ENCODE measurements around the gene DAPP1. TPM values are rescaled to one million over a fixed set of nuclear protein-coding genes. Genes with fewer than 3 reads are reported as not detected.

DAPP1 gene
- total and polyA plus RNA-seq, 2 of the 8 experiments (the other 6 are each of a cell fraction or from before 2014, with no cell fraction given), result not detected

- Histone ChIP-seq H3K79me2 (ENCODE audit: control insufficient read depth in 1 of 2, insufficient read depth in 2 of 2, low read length in 2 of 2) (no peaks in the 10 kb centered on the region), H4K20me1 (replicated peaks in 1 of 2; ENCODE audit: control insufficient read depth in 1 of 2, insufficient read depth in 2 of 2, low read length in 2 of 2) (no peaks in the 10 kb centered on the region), H2AK5ac (ENCODE audit: low read depth, low read length) (no peak overlapping the region), H2AFZ (ENCODE audit: low read length) (no peak overlapping the region), H3K4me1 (replicated peaks in 1 of 4; ENCODE audit: control insufficient read depth in 3 of 4, insufficient read depth in 4 of 4, low read length in 3 of 4) (peaks cover 0 to 3% (median 1%) of the 10 kb centered on the region in 4 experiments; a peak in 1 of 7 replicates), H3K79me1 (ENCODE audit: low read depth, low read length) (no peaks in the 10 kb centered on the region), H2BK15ac (ENCODE audit: low read length) (no peak overlapping the region), H3K27ac (ENCODE audit: low read depth, low read length) (no peak overlapping the region), H3K4ac (replicated peaks; ENCODE audit: insufficient read length, low read depth, low read length) (no peak overlapping the region), H3K14ac (ENCODE audit: insufficient read length) (no peak overlapping the region), H2BK5ac (ENCODE audit: low read depth, low read length) (no peak overlapping the region), H3K27me3 (replicated peaks in 1 of 4; ENCODE audit: control insufficient read depth in 3 of 4, extremely low read depth in 1 of 4, insufficient read depth in 3 of 4, low read length in 3 of 4) (no peaks in the 10 kb centered on the region), H4K8ac (ENCODE audit: extremely low read depth, insufficient read depth, low read length) (no peak overlapping the region), H2BK120ac (replicated peaks; ENCODE audit: low read depth, low read length) (no peak overlapping the region), H4K91ac (replicated peaks; ENCODE audit: insufficient read length, low read length) (no peak overlapping the region), H2BK20ac (ENCODE audit: low read length) (no peak overlapping the region), H3K56ac (replicated peaks; ENCODE audit: insufficient read length, low read depth, low read length) (no peak overlapping the region), H2BK12ac (ENCODE audit: low read depth, low read length) (no peak overlapping the region), H3K9me3 (ENCODE audit: insufficient read depth in 2 of 2, low read depth in 1 of 2, low read length in 1 of 2) (no peaks in the 10 kb centered on the region), H3K9ac (replicated peaks in 1 of 4; ENCODE audit: extremely low read depth in 1 of 4, low read depth in 3 of 4, low read length in 3 of 4) (no peak overlapping the region), H3K36me3 (ENCODE audit: control insufficient read depth in 2 of 4, insufficient read depth in 4 of 4, low read length in 3 of 4) (no peaks in the 10 kb centered on the region), H3K23me2 (ENCODE audit: low read depth, low read length) (no peaks in the 10 kb centered on the region), H3K4me2 (ENCODE audit: insufficient read depth in 1 of 2, low read depth in 2 of 2, low read length in 2 of 2) (no peak overlapping the region), H3K18ac (ENCODE audit: extremely low read depth, low read length) (no peak overlapping the region), H3K4me3 (ENCODE audit: extremely low read depth in 1 of 4, insufficient read depth in 2 of 4, low read depth in 3 of 4, low read length in 4 of 4) (no peak overlapping the region), H3K23ac (ENCODE audit: insufficient read length) (no peak overlapping the region), H4K5ac (ENCODE audit: insufficient read length, low read depth, low read length) (no peak overlapping the region)
- FAIRE-seq (no peak), DNase-seq (ENCODE audit: low read depth in 1 of 2, low spot score in 2 of 2) (no peak)
- no peak for TF ChIP-seq RBBP5 (IDR thresholded peaks at IDR 0.05; ENCODE audit: borderline replicate concordance, low read depth, low read length)
- no peak for TF ChIP-seq TCF12 (IDR thresholded peaks at IDR 0.05; ENCODE audit: low read depth, low read length)
- TF ChIP-seq HDAC2 (IDR thresholded peaks at IDR 0.05; ENCODE audit: borderline replicate concordance in 1 of 2, low read depth in 2 of 2, low read length in 2 of 2), result no peak
- no peak for TF ChIP-seq NRF1 (IDR thresholded peaks at IDR 0.05; ENCODE audit: low read depth, low read length)
- WGBS, 2 experiments (ENCODE audit: extremely low coverage in 1 of 2, insufficient coverage in 1 of 2, insufficient read length in 1 of 2, insufficient replicate concordance in 2 of 2, low coverage in 1 of 2, low lambda C conversion rate in 2 of 2, missing lambda C conversion rate in 1 of 2), result 94% methylated on average over 4 of the region's 4 CpGs; no CpG with 5 or more reads in 1 of the 2 experiments
- POLR2A ChIA-PET (ENCODE audit: partially characterized antibody), result no interaction called here
- CTCF ChIA-PET (ENCODE audit: partially characterized antibody), result interaction anchor here (0.6 to 3.5 kb wide), 11 partner anchors 8 to 343 kb away, joined by 3 to 29 read pairs (median 9); partner anchors contain the start of gene TRMT10A
Measured at GRCh38 chr4:99806545-99806944, 10.1 kb upstream of the DAPP1 start.

All from H1 (cell line).